HG03378 (cell line): Measurements from ENCODE around the gene RAB44.
"Not testable (repeated sequence)": the region's sequence is repeated elsewhere in the genome, so short reads cannot be mapped to it uniquely, and the experiment has no call there.

Experiments
- ATAC-seq: cut with Tn5 transposase; IDR thresholded peaks from one replicate; pipeline ENCODE4 v1.9.1; 2021; ENCODE audit warnings: mild to moderate bottlenecking, moderate library complexity; ENCODE audit not compliant: unreplicated experiment

The RAB44 gene, protein sequence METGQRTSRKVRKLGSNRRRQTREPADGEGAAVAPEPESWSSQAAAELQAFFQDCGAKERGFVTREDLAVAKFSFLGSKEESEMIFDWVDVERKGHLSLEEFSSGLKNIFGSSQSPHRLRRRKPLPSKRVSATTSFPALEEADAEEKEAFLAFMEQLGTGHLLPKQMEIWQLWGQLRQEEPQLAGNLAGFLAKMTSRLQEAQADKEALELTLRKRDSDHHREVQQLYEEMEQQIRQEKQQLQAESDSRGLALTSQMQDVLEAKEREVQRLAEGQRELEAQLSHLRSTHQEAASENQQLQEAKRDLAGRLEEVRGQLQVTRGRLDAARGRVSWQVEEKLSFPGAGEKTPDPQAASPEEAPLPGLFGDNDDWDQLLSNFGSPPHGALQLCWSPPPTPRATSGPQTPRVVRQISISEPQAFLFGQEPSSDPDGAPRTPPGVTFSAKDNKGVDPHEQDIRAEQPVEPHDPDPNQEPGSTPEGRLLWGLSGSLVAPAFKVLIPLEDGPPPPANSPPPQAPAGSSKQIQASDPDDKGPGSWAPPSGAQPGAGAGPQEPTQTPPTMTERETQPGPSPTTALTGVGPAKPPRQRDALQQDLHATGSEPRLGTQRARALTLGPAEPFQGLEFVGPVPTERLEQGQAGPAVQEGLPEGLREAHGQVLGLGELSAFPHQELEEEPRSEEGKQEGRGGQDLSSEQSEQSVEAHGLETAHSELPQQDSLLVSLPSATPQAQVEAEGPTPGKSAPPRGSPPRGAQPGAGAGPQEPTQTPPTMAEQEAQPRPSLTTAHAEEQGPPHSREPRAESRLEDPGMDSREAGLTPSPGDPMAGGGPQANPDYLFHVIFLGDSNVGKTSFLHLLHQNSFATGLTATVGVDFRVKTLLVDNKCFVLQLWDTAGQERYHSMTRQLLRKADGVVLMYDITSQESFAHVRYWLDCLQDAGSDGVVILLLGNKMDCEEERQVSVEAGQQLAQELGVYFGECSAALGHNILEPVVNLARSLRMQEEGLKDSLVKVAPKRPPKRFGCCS

DNA sequence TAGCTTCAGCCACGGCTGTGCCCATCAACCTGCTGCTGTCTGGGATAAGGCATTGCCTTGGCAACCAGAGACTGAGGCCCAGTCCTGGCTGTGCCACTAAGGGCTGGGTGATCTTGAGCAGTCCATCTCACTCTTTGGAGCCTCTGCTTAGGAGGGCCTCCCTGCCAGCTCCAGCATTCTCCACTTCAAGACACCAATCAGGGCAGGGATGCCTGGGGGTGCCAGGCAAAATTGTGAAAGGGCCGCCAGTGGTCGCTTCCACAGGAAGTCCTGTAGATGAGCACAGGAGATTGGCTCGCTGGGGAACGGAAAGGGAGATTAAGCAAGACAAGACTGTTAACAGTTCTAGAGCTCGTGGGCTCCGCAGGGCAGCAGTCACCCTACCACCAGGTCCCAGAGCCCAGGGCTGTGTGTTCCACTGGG lies at the start of gene RAB44:
Gene RAB44 (plus strand): TSS at position 346 of the 423 bp plus-strand sequence. CDS start 6,410 bp downstream, outside the sequence.
- no peak for ATAC-seq

GRCh38 chr6:36649086-36649485 lies 48.5 kb upstream of the RAB44 start:
- ATAC-seq = no peak

DNA sequence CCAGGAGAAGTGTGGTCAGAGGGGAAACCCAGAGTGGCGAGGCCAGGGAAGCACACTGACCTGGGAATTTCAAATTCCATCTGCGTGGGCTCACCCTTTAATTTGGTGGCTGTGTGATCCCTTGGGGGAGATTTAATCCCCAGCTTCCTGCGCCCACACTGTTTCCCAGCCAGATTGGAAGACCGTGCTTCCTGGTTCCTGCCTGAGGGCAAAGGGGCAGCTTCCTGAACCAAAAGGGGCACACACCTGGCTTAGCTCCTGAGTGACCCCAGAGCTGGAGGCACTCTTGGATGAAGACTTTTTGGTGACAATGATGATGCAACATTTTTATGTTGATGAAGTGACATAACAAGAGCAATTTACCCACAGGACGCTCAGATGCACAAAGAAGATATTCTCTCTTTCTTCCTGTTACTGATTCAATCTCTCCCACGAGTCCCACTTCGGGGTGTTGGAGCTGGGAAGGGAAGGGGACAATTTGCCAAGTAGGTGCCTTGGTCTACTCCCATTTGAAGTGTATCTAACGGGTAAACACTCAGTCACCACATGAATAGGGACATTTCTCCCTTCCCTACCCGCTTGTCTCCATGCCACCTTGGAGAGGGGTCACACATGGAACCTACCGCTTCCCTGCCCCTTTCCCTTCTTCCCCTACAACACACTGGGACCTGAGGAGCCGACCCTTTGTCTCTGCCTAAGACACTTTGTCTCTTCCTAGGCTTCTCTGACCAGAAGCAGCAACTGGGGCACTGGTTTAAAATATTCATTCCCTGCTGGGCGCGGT lies 47.7 kb upstream of the RAB44 start:
- no peak for ATAC-seq

- ATAC-seq = peak; percentile 66
These were observed 46.7 kb upstream of the RAB44 start for GRCh38 chr6:36650848-36651478.

DNA sequence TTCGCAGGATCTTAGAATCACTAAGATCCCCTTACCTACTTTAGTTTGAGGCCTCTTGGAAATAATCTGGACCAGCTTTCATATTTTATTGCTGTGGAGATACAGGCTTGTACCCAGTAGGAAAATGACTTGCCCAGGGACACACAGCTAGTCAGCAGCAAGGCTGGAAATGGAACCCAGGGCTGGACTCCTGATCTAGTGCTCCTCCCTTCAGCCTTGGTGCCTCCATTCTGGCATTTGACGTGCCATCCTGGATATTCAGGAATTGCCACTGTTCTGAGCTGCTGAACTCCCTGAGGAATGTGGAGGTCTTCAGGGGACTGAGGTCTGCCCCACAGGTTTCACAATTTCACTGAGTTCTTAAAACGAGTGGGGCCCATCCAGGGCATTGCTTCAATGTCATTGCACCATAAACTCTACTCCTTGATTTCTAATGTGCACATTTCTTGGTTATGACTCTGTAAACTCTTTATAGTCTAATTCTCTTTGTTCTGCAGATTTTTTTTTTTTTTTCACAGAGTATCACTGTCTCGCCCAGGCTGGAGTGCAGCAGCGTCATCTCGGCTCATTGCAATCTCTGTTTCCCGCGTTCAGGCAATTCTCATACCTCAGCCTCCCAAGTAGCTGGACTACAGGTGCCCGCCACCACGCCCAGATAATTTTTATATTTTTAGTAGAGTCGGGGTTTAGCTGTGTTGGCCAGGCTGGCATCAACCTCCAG lies 45.8 kb upstream of the RAB44 start:
- no peak for ATAC-seq

GRCh38 chr6:36654469-36654868 lies 43.2 kb upstream of the RAB44 start:
- not testable (repeated sequence) for ATAC-seq

DNA sequence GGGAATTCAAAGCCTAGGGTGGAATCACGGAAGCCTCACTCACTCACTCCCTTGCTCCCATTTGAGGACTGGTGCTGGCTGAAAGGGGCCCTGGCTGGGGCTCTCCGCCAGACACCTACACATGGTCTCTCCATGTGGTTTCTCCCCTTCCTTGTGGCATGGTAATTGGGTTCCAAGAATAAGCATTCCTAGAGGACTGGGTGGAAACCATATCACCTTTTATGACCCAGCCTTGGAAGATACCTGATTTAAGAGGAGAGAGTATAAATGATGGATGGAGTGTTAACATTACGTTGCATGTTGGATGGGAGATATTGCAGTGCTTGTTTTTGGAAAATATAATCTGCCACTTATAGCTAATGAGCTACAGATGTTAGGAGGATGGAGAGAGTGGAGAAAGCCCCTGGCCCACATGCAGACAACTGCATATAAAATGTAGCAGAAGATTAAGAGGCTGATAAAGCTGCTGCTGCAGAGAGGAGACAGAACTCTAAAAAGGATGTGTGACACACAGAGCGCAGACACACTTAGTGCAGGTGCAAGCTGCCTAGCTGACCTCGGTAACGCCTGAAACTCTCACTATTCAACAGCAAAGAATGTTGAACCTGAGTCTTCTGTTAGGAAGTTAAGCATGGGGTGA lies 42.4 kb upstream of the RAB44 start:
- no peak for ATAC-seq

DNA sequence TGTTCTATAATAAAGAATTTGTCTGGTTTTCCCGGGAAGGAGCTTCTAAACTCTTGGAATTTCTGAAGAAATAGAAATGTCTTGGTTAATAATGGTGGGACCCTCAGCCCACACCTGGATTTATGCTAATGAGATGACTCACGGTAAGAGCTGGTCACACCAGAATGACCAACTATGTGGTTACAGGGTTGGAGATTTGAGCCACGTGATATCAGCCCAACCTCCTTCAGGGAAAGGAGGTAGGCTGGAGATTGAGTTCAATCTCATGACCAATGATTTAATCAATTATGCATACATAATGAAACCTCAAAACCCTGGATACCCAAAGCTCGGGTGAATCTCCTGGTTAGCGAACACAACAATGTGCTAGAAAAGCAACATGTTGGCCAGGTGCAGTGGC lies 41.2 kb upstream of the RAB44 start:
- no peak for ATAC-seq

- ATAC-seq = no peak
These were observed 40.4 kb upstream of the RAB44 start for GRCh38 chr6:36657271-36657670.

- ATAC-seq = no peak
These were observed 39.6 kb upstream of the RAB44 start for GRCh38 chr6:36657942-36658544.

GRCh38 chr6:36659271-36659670 lies 38.4 kb upstream of the RAB44 start:
- ATAC-seq = no peak

GRCh38 chr6:36660771-36661471 lies 36.7 kb upstream of the RAB44 start:
- ATAC-seq = no peak

DNA sequence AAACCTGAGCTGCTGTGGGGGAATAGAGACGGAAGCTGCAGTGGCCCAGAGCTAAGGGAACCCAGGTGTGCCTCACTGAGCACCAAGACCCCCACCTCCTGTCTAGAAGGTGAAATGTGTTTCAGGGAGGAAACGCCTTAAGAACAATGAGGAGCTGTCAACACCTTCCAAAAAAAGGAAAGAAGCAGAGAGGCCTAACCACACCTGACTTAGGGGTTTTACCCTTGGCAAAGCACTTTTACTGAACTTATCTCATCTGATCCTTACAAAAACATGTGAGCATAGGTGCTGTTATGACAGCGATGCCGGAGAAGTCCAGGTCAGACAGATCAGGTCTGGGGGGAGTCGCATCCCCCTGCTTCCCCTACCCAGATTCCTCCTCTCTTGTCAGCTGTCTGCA lies 35.2 kb upstream of the RAB44 start:
- no peak for ATAC-seq

GRCh38 chr6:36662827-36663256 lies 34.8 kb upstream of the RAB44 start:
- no peak for ATAC-seq

DNA sequence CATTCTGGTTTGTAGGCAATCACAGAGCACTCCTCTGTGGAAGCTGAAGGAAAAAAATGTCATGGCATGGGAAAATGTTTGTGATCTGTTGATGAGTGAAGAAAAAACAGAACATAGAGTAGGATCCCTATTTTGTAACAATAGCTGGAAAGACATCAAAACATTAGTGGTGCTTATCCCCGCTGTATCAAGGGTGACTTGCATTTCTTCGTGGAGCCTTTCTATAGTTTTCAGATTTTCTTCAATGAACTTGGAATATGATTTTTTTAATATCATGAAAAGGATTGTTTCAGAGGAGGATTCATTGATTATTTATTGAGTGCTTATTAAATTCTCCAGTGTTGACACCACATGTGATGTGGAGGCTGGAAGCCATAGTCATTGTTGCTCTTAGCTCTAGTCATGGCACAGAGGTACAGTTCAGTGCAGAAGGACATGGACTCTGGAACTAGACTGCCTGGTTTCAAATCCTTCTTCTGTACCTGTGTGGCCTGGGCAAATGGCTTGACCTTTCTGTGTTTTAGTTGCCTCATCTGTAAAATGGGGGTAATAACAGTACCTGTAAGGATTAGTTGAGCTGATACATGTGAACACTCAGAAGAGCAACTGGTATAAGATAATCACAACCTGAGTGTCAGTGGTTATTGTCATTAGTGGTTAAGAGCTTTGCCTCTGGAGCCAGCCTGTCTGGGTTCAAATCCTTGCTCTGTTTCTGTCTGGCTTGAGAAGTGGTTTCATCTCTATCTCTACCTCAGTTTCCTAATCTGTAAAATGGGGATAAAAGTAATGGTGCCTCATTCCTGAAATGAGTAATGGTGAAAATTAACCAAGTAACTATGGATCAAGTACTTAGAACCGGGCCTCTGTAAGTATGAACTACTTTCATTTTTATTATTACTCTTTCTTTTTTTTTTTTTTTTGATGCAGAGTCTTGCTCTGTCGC lies 33.9 kb upstream of the RAB44 start:
- no peak for ATAC-seq

DNA sequence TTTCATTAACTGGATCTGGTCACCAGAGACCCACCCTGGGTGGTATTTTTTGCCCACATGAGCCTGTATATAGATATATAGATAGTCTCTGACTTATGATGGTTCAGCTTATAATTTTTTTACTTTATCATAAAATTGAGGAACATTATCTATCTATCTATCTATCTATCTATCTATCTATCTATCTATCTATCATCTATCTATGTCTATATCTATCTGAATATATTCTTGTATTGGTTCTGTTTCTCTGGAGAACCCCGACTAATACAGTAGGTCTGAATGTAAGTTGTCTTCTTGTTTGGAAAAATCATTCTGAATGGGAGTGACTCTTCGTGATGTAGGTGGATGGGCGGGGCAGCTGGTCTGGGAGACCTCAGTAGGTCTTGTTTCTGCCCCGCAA lies 32.4 kb upstream of the RAB44 start:
- no peak for ATAC-seq

GRCh38 chr6:36666287-36666686 lies 31.3 kb upstream of the RAB44 start:
- ATAC-seq = no peak
